HEK293 (cell line): ENCODE data around the gene ARHGDIA.

Source experiments
- BCL11B ChIP-seq: fragments of 450-650 bp; formaldehyde crosslinking; IDR thresholded peaks from 2 replicates; pipeline ENCODE4 v1.5.1; 2016; ENCODE audit warnings: low read depth, missing biosample characterization, missing genetic modification characterization
- EGR2 ChIP-seq: fragments of 450-650 bp; formaldehyde crosslinking; IDR thresholded peaks from 2 replicates; pipeline ENCODE4 v1.5.1; 2016; ENCODE audit warnings: low read depth, missing biosample characterization, missing genetic modification characterization
- KLF17 ChIP-seq: fragments of 450-650 bp; formaldehyde crosslinking; IDR thresholded peaks from 2 replicates; pipeline ENCODE4 v1.5.1; 2016; ENCODE audit warnings: missing biosample characterization, missing genetic modification characterization
- MYNN ChIP-seq: fragments of 450-650 bp; formaldehyde crosslinking; IDR thresholded peaks from 2 replicates; pipeline ENCODE4 v1.5.1; 2016; ENCODE audit warnings: missing biosample characterization, missing genetic modification characterization, borderline replicate concordance
- PATZ1 ChIP-seq: fragments of 450-650 bp; formaldehyde crosslinking; IDR thresholded peaks from 2 replicates; pipeline ENCODE4 v1.5.1; 2016; ENCODE audit warnings: missing biosample characterization, missing genetic modification characterization
- PBX3 ChIP-seq: sonication (generic); formaldehyde crosslinking; IDR thresholded peaks from 2 replicates; pipeline ENCODE4 v1.8.1; 2022; ENCODE audit warnings: mild to moderate bottlenecking, moderate library complexity, missing genetic modification reagents
- SP2 ChIP-seq: fragments of 450-650 bp; formaldehyde crosslinking; IDR thresholded peaks from 2 replicates; pipeline ENCODE4 v1.5.1; 2016; ENCODE audit warnings: missing biosample characterization, missing genetic modification characterization
- TRIM28 ChIP-seq: IDR thresholded peaks from 2 replicates; pipeline ENCODE4 v1.6.1; 2011; ENCODE audit warnings: low read length, control low read depth, borderline replicate concordance
- ZNF121 ChIP-seq: fragments of 450-650 bp; formaldehyde crosslinking; IDR thresholded peaks from 2 replicates; pipeline ENCODE4 v1.5.1; 2016; ENCODE audit warnings: missing biosample characterization, missing genetic modification characterization
- ZNF391 ChIP-seq: fragments of 450-650 bp; formaldehyde crosslinking; IDR thresholded peaks from 2 replicates; pipeline ENCODE4 v1.5.1; 2016; ENCODE audit warnings: low read depth, missing biosample characterization, missing genetic modification characterization, borderline replicate concordance
- ZNF596 ChIP-seq: fragments of 450-650 bp; IDR thresholded peaks from 2 replicates; pipeline ENCODE4 v1.5.0; 2018; ENCODE audit warnings: missing biosample characterization, mild to moderate bottlenecking, missing genetic modification characterization, moderate library complexity
- ZNF639 ChIP-seq: fragments of 450-650 bp; formaldehyde crosslinking; IDR thresholded peaks from 2 replicates; pipeline ENCODE4 v1.5.1; 2016; ENCODE audit warnings: missing biosample characterization, missing genetic modification characterization
- ZNF654 ChIP-seq: fragments of 450-650 bp; formaldehyde crosslinking; IDR thresholded peaks from 2 replicates; pipeline ENCODE4 v1.5.1; 2016; ENCODE audit warnings: low read depth, missing biosample characterization, missing genetic modification characterization
- ZNF670 ChIP-seq: fragments of 450-650 bp; formaldehyde crosslinking; IDR thresholded peaks from 2 replicates; pipeline ENCODE4 v1.5.1; 2016; ENCODE audit warnings: missing biosample characterization, missing genetic modification characterization, low read depth
- ZNF776 ChIP-seq: fragments of 450-650 bp; formaldehyde crosslinking; IDR thresholded peaks from 2 replicates; pipeline ENCODE4 v1.5.0; 2017; ENCODE audit warnings: missing biosample characterization, missing genetic modification characterization, borderline replicate concordance
- TF ChIP-seq, protein P1 (sequence below): fragments of 450-650 bp; formaldehyde crosslinking; IDR thresholded peaks from 2 replicates; pipeline ENCODE4 v1.5.1; 2017; ENCODE audit warnings: missing biosample characterization, missing genetic modification characterization
- TF ChIP-seq, protein P2 (sequence below): fragments of 450-650 bp; formaldehyde crosslinking; IDR thresholded peaks from 2 replicates; pipeline ENCODE4 v1.5.1; 2016; ENCODE audit warnings: missing biosample characterization, missing genetic modification characterization, borderline replicate concordance

ARHGDIA gene

GRCh38 chr17:81871387-81872230 is 472 bp upstream of the ARHGDIA start (continued):
- TF ChIP-seq SP2: peak; percentile 73; the same call in 1 of the 2 replicates
- TF ChIP-seq ZNF596 (tag by site-specific recombination): peak; percentile 23; the same call in 1 of the 2 replicates
- no peak for TF ChIP-seq ZNF654 (tag by site-specific recombination)
- TF ChIP-seq BCL11B: peak; percentile 24; the same call in 1 of the 2 replicates
- TF ChIP-seq MYNN (tag by site-specific recombination): no peak
- TF ChIP-seq, protein P1, sequence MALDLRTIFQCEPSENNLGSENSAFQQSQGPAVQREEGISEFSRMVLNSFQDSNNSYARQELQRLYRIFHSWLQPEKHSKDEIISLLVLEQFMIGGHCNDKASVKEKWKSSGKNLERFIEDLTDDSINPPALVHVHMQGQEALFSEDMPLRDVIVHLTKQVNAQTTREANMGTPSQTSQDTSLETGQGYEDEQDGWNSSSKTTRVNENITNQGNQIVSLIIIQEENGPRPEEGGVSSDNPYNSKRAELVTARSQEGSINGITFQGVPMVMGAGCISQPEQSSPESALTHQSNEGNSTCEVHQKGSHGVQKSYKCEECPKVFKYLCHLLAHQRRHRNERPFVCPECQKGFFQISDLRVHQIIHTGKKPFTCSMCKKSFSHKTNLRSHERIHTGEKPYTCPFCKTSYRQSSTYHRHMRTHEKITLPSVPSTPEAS (tag by site-specific recombination): no peak
- TF ChIP-seq KLF17 (tag by site-specific recombination): peak; percentile 52
- TF ChIP-seq EGR2 (tag by site-specific recombination): peak; percentile 85
- TF ChIP-seq PBX3: peak; percentile 67; the same call in 1 of the 2 replicates
- TF ChIP-seq, protein P2, sequence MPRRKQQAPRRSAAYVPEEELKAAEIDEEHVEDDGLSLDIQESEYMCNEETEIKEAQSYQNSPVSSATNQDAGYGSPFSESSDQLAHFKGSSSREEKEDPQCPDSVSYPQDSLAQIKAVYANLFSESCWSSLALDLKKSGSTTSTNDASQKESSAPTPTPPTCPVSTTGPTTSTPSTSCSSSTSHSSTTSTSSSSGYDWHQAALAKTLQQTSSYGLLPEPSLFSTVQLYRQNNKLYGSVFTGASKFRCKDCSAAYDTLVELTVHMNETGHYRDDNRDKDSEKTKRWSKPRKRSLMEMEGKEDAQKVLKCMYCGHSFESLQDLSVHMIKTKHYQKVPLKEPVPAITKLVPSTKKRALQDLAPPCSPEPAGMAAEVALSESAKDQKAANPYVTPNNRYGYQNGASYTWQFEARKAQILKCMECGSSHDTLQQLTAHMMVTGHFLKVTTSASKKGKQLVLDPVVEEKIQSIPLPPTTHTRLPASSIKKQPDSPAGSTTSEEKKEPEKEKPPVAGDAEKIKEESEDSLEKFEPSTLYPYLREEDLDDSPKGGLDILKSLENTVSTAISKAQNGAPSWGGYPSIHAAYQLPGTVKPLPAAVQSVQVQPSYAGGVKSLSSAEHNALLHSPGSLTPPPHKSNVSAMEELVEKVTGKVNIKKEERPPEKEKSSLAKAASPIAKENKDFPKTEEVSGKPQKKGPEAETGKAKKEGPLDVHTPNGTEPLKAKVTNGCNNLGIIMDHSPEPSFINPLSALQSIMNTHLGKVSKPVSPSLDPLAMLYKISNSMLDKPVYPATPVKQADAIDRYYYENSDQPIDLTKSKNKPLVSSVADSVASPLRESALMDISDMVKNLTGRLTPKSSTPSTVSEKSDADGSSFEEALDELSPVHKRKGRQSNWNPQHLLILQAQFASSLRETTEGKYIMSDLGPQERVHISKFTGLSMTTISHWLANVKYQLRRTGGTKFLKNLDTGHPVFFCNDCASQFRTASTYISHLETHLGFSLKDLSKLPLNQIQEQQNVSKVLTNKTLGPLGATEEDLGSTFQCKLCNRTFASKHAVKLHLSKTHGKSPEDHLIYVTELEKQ: peak; percentile 23; the same call in 1 of the 2 replicates
- no peak for TF ChIP-seq ZNF670
- peak; percentile 13; the same call in 1 of the 2 replicates for TF ChIP-seq TRIM28
- TF ChIP-seq ZNF391: peak; percentile 78
- TF ChIP-seq ZNF776 (tag by site-specific recombination): no peak
- TF ChIP-seq ZNF639 (tag by site-specific recombination): 0 out of 2 replicates have a peak, but pooled peaks have one; percentile 10
- peak; percentile 60 for TF ChIP-seq PATZ1 (tag by site-specific recombination)
- TF ChIP-seq ZNF121: peak; percentile 73
